Fibroblast of lung (primary cell): Measurements from ENCODE around the gene KLRB1.

ENCODE experiments used
- CTCF ChIP-seq, 2 donors: IDR thresholded peaks in 1 of 2; conservative IDR thresholded peaks in 1 of 2; 1 replicate in 1 of 2; 2 replicates in 1 of 2; pipeline ENCODE4 v1.5.1; 2011 to 2012; ENCODE audit warnings: low read length in 2 of 2, control low read depth in 1 of 2, inconsistent platforms in 1 of 2, low read depth in 1 of 2, mild to moderate bottlenecking in 1 of 2
- EZH2 ChIP-seq: IDR thresholded peaks from 2 replicates; pipeline ENCODE4 v1.5.1; 2012; ENCODE audit warnings: low read length, control low read depth, mild to moderate bottlenecking; ENCODE audit errors: missing control alignments

GRCh38 chr12:9640024-9640423, 32.3 kb upstream of the KLRB1 start:
- no peak for TF ChIP-seq EZH2
- TF ChIP-seq CTCF (conservative IDR thresholded peaks at IDR 0.05 in 1 of 2, IDR thresholded peaks at IDR 0.05 in 1 of 2; ENCODE audit: low read depth in 1 of 2, low read length in 2 of 2), result no peak
